Cardiac fibroblast (primary cell): ENCODE measurements around the gene STARD10.
A peak's percentile ranks its signal among the peaks of the same experiment; 100 is the strongest.
"Not testable (repeated sequence)": the region's sequence is repeated elsewhere in the genome, so short reads cannot be mapped to it uniquely, and the experiment has no call there.

Experiments used
- DNase-seq, 2 donors: peaks; one replicate each; pipeline versions ENCODE4 v3.0.0 to v3.0.0-alpha.2; 2010; ENCODE audit warnings: low read depth in 2 of 2
- H3K4me3 ChIP-seq, 2 donors: replicated peaks in 1 of 2; 1 replicate in 1 of 2; 2 replicates in 1 of 2; pipeline ENCODE4 v1.5.1; 2011; ENCODE audit warnings: low read depth in 2 of 2, low read length in 2 of 2, mild to moderate bottlenecking in 2 of 2, moderate library complexity in 1 of 2
- TF ChIP-seq, protein P1 (sequence below): IDR thresholded peaks from one replicate; pipeline ENCODE4 v1.5.1; 2011; ENCODE audit warnings: low read depth, mild to moderate bottlenecking, low read length, inconsistent platforms

The STARD10 gene

DNA sequence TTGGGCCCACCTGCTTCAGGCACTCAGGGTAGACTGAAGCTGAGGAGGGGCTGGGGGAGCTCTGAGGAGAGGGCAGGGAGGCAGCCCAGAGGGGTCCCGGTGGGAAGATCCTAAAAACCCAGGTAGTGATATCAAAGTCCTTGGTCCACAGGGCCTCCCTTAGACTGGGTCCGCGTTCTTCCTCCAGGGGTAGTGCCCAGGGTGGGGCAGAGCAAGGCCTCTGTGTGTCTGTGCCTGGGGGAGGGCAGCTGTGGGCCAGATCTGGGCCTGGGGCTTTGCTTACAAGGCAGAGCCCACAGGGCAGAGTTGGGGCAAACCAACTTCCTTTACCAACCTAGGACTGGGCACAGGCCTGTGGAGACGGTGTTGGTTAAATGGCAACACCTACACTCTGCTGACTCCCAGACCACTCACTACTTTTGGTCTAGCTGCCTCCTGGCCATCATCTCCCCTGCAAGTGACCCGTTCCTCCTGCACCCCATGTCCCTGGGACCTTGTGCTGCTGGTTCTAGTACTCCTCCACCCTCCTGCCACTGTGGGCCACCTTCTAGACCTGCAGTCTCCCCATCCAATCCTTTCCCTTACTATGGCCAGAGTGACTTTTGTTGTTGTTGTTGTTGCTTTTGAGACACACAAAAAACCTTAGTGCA lies 36.2 kb upstream of the STARD10 start:
- no peak for DNase-seq
- TF ChIP-seq, protein P1, sequence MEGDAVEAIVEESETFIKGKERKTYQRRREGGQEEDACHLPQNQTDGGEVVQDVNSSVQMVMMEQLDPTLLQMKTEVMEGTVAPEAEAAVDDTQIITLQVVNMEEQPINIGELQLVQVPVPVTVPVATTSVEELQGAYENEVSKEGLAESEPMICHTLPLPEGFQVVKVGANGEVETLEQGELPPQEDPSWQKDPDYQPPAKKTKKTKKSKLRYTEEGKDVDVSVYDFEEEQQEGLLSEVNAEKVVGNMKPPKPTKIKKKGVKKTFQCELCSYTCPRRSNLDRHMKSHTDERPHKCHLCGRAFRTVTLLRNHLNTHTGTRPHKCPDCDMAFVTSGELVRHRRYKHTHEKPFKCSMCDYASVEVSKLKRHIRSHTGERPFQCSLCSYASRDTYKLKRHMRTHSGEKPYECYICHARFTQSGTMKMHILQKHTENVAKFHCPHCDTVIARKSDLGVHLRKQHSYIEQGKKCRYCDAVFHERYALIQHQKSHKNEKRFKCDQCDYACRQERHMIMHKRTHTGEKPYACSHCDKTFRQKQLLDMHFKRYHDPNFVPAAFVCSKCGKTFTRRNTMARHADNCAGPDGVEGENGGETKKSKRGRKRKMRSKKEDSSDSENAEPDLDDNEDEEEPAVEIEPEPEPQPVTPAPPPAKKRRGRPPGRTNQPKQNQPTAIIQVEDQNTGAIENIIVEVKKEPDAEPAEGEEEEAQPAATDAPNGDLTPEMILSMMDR = no peak
- H3K4me3 ChIP-seq = no peak overlapping the region

DNA sequence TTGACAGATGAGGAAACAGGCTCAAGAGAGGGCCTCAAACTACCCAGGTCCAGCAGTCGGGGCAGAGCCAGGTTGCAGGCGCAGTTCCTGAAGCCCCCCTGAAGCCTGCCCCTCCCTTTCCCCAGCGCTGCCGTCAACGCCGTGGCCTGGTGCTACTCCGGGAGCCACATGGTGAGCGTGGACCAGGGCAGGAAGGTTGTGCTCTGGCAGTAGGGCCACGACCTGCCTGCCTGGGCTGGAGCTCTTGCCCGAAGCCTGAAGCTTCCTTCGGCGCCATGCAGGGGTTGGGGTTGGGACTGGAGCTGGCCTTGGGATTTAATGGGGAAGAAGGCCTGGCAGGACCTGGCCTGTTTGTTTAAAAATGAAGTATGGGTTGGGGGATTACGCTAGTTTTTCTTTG lies 35.3 kb upstream of the STARD10 start:
- TF ChIP-seq, protein P1 = no peak
- DNase-seq = no peak
- H3K4me3 ChIP-seq = no peak overlapping the region

DNA sequence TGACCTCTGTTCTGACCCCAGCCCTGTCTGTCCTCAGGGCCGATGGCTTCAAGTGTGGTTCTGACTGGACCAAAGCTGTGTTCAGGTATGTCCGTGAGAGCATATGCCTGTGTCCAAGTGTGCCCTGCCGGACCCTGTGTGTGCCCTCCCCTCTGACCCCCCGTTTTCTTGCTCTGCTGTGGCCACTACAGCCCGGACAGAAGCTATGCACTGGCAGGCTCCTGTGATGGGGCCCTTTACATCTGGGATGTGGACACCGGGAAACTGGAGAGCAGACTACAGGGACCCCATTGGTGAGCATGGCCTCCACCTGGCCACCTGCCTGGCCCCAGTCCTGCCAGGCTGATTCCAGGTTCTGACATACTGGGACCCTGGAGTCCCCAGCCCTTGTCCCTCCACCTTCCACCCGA lies 34.9 kb upstream of the STARD10 start:
- no peak overlapping the region for H3K4me3 ChIP-seq
- DNase-seq = no peak
- TF ChIP-seq, protein P1 = no peak

DNA sequence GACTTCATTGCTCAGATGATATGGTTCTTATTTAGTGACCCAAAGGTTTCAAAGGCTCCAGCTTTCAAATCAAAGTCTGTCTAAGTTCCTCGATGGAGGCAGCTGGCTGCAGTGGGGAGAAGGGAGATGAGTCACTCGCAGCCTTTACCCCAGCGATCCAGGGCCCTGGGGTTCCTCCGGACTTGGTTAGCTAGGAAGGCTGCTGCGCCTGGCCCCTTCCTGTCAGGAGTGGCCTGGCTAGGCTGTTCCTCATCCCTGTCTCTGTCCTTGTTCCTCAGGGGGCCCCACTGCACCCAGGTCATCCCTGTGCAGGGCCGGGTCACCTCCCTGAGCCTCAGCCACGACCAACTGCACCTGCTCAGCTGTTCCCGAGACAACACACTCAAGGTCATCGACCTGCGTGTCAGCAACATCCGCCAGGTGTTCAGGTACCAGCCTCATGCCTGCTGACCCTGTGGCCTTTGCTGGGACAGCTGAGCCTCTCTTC lies 34.3 kb upstream of the STARD10 start:
- peak in 1 of 2 donors; percentile 55 for DNase-seq
- H3K4me3 ChIP-seq = no peak overlapping the region
- TF ChIP-seq, protein P1 = no peak

DNA sequence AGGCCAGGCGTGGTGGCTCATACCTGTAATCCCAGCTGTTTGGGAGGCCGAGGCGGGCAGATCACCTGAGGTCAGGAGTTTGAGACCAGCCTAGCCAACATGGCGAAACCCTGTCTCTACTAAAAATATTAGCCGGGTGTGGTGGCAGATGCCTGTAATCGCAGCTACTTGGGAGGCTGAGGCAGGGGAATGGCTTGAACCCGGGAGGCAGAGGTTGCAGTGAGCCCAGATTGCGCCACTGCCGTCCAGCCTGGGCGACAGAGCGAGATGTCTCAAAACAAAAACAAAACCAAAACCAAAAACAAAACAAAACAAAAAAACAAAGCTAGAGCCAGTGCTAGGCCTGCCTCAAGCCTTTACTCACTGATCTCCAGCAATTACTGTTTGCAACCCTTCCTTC lies 33.8 kb upstream of the STARD10 start:
- not testable (repeated sequence) for H3K4me3 ChIP-seq, DNase-seq

DNA sequence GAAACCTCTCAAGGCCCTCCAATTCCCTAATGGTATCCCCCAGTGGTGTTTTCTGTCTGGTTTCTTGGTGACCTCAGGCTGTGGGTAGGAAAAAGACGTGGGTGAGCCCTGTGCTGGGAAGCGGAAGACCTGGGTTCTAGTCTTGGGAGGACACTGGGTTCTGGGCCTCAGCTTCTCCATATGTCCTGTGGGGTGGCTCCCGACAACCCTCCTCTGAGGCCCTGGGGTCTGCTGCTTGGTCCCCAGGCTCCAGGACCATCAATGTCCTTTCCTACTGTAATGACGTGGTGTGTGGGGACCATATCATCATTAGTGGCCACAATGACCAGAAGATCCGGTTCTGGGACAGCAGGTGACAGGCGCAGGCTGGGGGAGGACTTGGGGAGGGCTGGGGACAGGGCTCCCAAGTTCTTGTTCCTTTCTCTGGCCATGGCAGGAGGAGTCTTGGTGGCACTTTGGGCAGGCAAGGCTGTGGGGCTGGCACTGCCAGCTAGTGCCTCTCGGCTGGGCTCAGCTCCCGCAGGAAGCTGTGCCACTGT lies 33.2 kb upstream of the STARD10 start:
- no peak for DNase-seq
- no peak overlapping the region for H3K4me3 ChIP-seq
- TF ChIP-seq, protein P1 = no peak

DNA sequence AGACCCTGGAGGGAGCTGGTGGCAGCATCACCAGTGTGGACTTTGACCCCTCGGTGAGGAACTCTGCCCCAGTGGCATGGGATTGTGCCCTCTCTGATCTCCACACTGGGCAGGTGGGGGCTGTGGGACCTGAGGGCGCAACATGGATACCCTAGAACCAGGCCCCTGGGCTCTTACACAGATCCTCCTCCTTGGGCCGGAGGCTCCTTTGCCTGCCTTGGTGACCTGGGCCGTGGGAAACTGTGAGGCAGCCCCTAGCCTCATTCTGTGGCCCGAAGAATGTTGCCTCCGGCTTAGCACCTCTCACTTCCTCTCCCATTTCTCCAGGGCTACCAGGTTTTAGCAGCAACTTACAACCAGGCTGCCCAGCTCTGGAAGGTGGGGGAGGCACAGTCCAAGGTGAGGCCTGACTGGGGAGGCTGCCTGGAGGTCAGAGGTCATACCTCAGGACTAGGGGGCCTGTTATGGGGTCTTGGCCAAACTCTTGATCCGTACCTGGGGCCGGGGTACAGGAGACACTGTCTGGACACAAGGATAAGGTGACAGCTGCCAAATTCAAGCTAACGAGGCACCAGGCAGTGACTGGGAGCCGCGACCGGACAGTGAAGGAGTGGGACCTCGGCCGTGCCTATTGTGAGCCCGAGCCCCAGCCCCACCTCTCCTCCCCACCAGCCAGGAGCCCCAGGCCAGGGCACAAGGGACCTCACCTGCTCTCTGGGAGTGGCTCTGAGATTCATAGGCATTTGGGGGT lies 32.5 kb upstream of the STARD10 start:
- TF ChIP-seq, protein P1 = no peak
- no peak for DNase-seq
- H3K4me3 ChIP-seq = no peak overlapping the region
